Transverse colon (tissue), 3 donors: ENCODE measurements around the gene FAM217B.

Source experiments
- POLR2A ChIP-seq: fragments of 450-650 bp; IDR thresholded peaks from one replicate; pipeline ENCODE4 v1.6.1; 2016; ENCODE audit warnings: antibody characterized with exemption, mild to moderate bottlenecking, moderate library complexity
- POLR2AphosphoS5 ChIP-seq, 3 donors: sonication (generic); formaldehyde crosslinking; IDR thresholded peaks; one replicate each; pipeline ENCODE4 v1.6.1; 2016; ENCODE audit warnings: antibody characterized with exemption in 3 of 3

DNA sequence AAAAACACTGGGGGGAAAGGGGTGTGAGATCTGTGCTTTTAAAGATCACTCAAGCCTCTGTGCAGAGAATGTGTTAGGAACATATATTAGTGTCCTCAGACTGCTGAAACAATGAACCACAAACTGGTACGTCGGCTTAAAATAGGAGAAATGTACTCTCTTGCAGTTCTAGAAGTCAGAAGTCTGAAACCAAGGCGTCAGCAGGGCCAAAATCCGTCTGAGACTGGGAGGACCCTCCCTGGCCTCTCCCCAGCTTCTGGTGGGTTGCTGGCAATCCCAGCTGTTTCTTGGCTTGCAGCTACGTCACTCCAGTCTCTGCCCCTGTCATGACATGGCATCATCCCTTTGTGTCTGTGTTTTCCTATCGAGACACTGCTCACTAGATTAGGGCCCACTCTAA is 22.0 kb downstream of the FAM217B start:
- TF ChIP-seq POLR2A, result no peak
- TF ChIP-seq POLR2AphosphoS5 (IDR thresholded peaks at IDR 0.05), result no peak
